H1 (cell line): Measurements from ENCODE around the gene GDPD5. TPM values are rescaled to one million over a fixed set of nuclear protein-coding genes. Genes with fewer than 3 reads are reported as not detected.

Experiments
- CEBPB ChIP-seq: IDR thresholded peaks from 2 replicates; pipeline ENCODE4 v1.6.1; 2012; ENCODE audit warnings: low read depth, low read length
- CHD2 ChIP-seq: IDR thresholded peaks from 2 replicates; pipeline ENCODE4 v1.6.1; 2012; ENCODE audit warnings: low read length, improper control_type of control experiment
- CTCF ChIP-seq, 3 experiments: IDR thresholded peaks; 1 replicate in 2 of 3; 2 replicates in 1 of 3; pipeline versions ENCODE4 v1.5.1 to v1.6.1; 2011; ENCODE audit warnings: low read length in 3 of 3, mild to moderate bottlenecking in 3 of 3, inconsistent platforms in 2 of 3, low read depth in 1 of 3, moderate library complexity in 1 of 3; ENCODE audit not compliant: insufficient read depth in 1 of 3; ENCODE audit errors: control extremely low read depth in 1 of 3
- EGR1 ChIP-seq: IDR thresholded peaks from 2 replicates; pipeline ENCODE4 v1.6.1; 2011; ENCODE audit warnings: low read depth, low read length, borderline replicate concordance
- HDAC6 ChIP-seq: IDR thresholded peaks from one replicate; pipeline ENCODE4 v1.7.1; 2012; ENCODE audit warnings: low read depth, mild to moderate bottlenecking, inconsistent platforms, low read length, moderate library complexity
- RAD21 ChIP-seq, 2 experiments: IDR thresholded peaks in 1 of 2; conservative IDR thresholded peaks in 1 of 2; 2 replicates each; pipeline ENCODE4 v1.6.1; 2011; ENCODE audit warnings: low read depth in 2 of 2, low read length in 2 of 2, improper control_type of control experiment in 1 of 2, inconsistent platforms in 1 of 2, mild to moderate bottlenecking in 1 of 2, moderate library complexity in 1 of 2
- SP1 ChIP-seq: IDR thresholded peaks from 2 replicates; pipeline ENCODE4 v1.6.1; 2011; ENCODE audit warnings: low read depth, low read length
- SRF ChIP-seq: IDR thresholded peaks from 2 replicates; pipeline ENCODE4 v1.6.1; 2011; ENCODE audit warnings: mild to moderate bottlenecking, low read depth, low read length, moderate library complexity
- SUZ12 ChIP-seq: fragments of 200-600 bp; sonication (generic); IDR thresholded peaks from 2 replicates; pipeline ENCODE4 v1.6.1; 2012; ENCODE audit warnings: mild to moderate bottlenecking, inconsistent platforms, low read length, moderate library complexity, mixed read lengths
- TAF7 ChIP-seq: optimal IDR thresholded peaks from 2 replicates; pipeline ENCODE3; 2011; ENCODE audit warnings: low read depth, mild to moderate bottlenecking, inconsistent platforms, low read length, moderate library complexity, borderline replicate concordance
- TBP ChIP-seq: IDR thresholded peaks from 2 replicates; pipeline ENCODE4 v1.6.1; 2011; ENCODE audit warnings: low read depth, low read length, improper control_type of control experiment
- USF2 ChIP-seq: IDR thresholded peaks from 2 replicates; pipeline ENCODE4 v1.6.1; 2011; ENCODE audit warnings: low read length, improper control_type of control experiment
- polyA plus RNA-seq, 7 experiments: library from polyadenylated mRNA; depleted of rRNA in 3 of 7; stranded (reverse) in 5 of 7; unstranded in 2 of 7; fragments of >200 nt in 5 of 7; fragments of 200-250 nt in 2 of 7; gene quantifications; 1 replicate in 5 of 7; 2 replicates in 1 of 7; 4 replicates in 1 of 7; pipeline versions ENCODE4 v1.2.1 to v1.2.3, GENCODE V29; 2011 to 2013; ENCODE audit warnings: missing spikeins in 2 of 7, mixed read lengths in 2 of 7
- total RNA-seq: library from RNA; stranded (reverse); fragmentation: NEBNext Ultra II Directional; extraction: Animal tissue kit (Norgen Biotek cat#: 25700); gene quantifications from 2 replicates; pipeline ENCODE4 v1.2.1, GENCODE V29; 2021

Gene GDPD5
- total and polyA plus RNA-seq, 2 of the 8 experiments (the other 6 are each of a cell fraction or from before 2014, with no cell fraction given): 7.8 to 8.6 TPM

- TF ChIP-seq CTCF (IDR thresholded peaks at IDR 0.05; ENCODE audit: control extremely low read depth in 1 of 3, insufficient read depth in 1 of 3, low read depth in 1 of 3, low read length in 3 of 3) (no peak), SP1 (no peak), TBP (no peak), CHD2 (no peak), SRF (no peak), USF2 (no peak), RAD21 (IDR thresholded peaks at IDR 0.05 in 1 of 2, conservative IDR thresholded peaks at IDR 0.05 in 1 of 2; ENCODE audit: low read depth in 2 of 2, low read length in 2 of 2) (no peak), CEBPB (no peak), HDAC6 (no peak), EGR1 (no peak), TAF7 (no peak), SUZ12 (no peak)
- TF ChIP-seq, all 59 proteins: peak for 0
Observed at GRCh38 chr11:75536786-75537641, 11.3 kb upstream of the GDPD5 start (continued).
